ENCODE measurements around the gene USP40.

- TF ChIP-seq CTCF (IDR thresholded peaks at IDR 0.05) = no peak
- TF ChIP-seq POLR2A (IDR thresholded peaks at IDR 0.05) = no peak
- no peak for TF ChIP-seq EP300 (IDR thresholded peaks at IDR 0.05)
Measured at GRCh38 chr2:233442028-233442310, 124.6 kb downstream of the USP40 start.
